Lower lobe of right lung (tissue), 2 donors: ENCODE measurements around the gene CANT1. TPM values are rescaled to one million over a fixed set of nuclear protein-coding genes. Genes with fewer than 3 reads are reported as not detected.

ENCODE experiments used
- ATAC-seq, 2 donors: fragments of 200-7000 bp; cut with Tn5 transposase; one replicate each; pipeline ENCODE4 v1.9.1; 2020 to 2022; ENCODE audit warnings: mild to moderate bottlenecking in 2 of 2, moderate library complexity in 2 of 2
- DNase-seq: peaks from one replicate; pipeline ENCODE4 v3.0.0-alpha.2; 2020
- H3K27ac ChIP-seq: fragments of 200-600 bp; one replicate; pipeline ENCODE4 v1.8.0; 2022
- H3K27me3 ChIP-seq: fragments of 200-600 bp; one replicate; pipeline ENCODE4 v1.8.0; 2022; ENCODE audit warnings: low read depth
- H3K36me3 ChIP-seq: fragments of 200-600 bp; one replicate; pipeline ENCODE4 v1.8.0; 2022; ENCODE audit warnings: mild to moderate bottlenecking
- H3K4me1 ChIP-seq: fragments of 200-600 bp; one replicate; pipeline ENCODE4 v1.8.0; 2022
- H3K4me3 ChIP-seq: fragments of 200-600 bp; one replicate; pipeline ENCODE4 v1.8.0; 2022; ENCODE audit warnings: mild to moderate bottlenecking
- H3K9me3 ChIP-seq: fragments of 200-600 bp; one replicate; pipeline ENCODE4 v1.8.0; 2022
- CTCF ChIP-seq: fragments of 200-600 bp; IDR thresholded peaks from one replicate; pipeline ENCODE4 v1.8.0; 2022; ENCODE audit warnings: antibody characterized with exemption, mild to moderate bottlenecking
- intact Hi-C: fragments of 100-400 bp; cut with DNase I; formaldehyde crosslinking; loops from one replicate; pipeline ENCODE4 v1.11.0; 2022
- total RNA-seq: library from RNA; stranded (reverse); fragmentation: NEBNext Ultra II Directional; extraction: Animal tissue kit (Norgen Biotek cat#: 25700); gene quantifications from one replicate; pipeline ENCODE4 v1.2.1, GENCODE V29; 2021
- donor health status: DM: no; HTN: yes; CAD: no; lungs with severe emphysema.

CANT1 gene
- total RNA-seq, 1 donor from 2014 or later: 54.4 TPM

GRCh38 chr17:78995022-78995760 is 14.4 kb downstream of the CANT1 start:
- H3K4me1 ChIP-seq: peaks cover 13% of the 10 kb centered on the region
- intact Hi-C loops: no loop called here
- H3K27ac ChIP-seq: peak overlapping the region; percentile 60
- H3K36me3 ChIP-seq: peaks cover 95% of the 10 kb centered on the region
- no peaks in the 10 kb centered on the region for H3K9me3 ChIP-seq
- ATAC-seq: no peak
- no peaks in the 10 kb centered on the region for H3K27me3 ChIP-seq
- no peak overlapping the region for H3K4me3 ChIP-seq
- no peak for TF ChIP-seq CTCF
- DNase-seq: no peak

GRCh38 chr17:78993981-78994671 is 15.4 kb downstream of the CANT1 start:
- Histone ChIP-seq H3K27me3 (no peaks in the 10 kb centered on the region), H3K36me3 (peaks cover 91% of the 10 kb centered on the region), H3K4me1 (peaks cover 13% of the 10 kb centered on the region), H3K27ac (no peak overlapping the region), H3K4me3 (no peak overlapping the region), H3K9me3 (no peaks in the 10 kb centered on the region)
- DNase-seq (no peak), ATAC-seq (no peak)
- TF ChIP-seq CTCF: no peak
- intact Hi-C loops: no loop called here

- Histone ChIP-seq H3K27me3 (no peaks in the 10 kb centered on the region), H3K9me3 (no peaks in the 10 kb centered on the region), H3K4me3 (no peak overlapping the region), H3K4me1 (peaks cover 14% of the 10 kb centered on the region), H3K36me3 (peaks cover 84% of the 10 kb centered on the region), H3K27ac (no peak overlapping the region)
- no peak for DNase-seq
- peak; percentile 73 for TF ChIP-seq CTCF
- intact Hi-C loops: no loop called here
- peak; percentile 33 to 46 for ATAC-seq
Observed at GRCh38 chr17:78993241-78993956, 16.2 kb downstream of the CANT1 start.

GRCh38 chr17:78992542-78993212 is 16.9 kb downstream of the CANT1 start:
- no peak for TF ChIP-seq CTCF
- DNase-seq (no peak), ATAC-seq (no peak)
- Histone ChIP-seq H3K36me3 (peaks cover 76% of the 10 kb centered on the region), H3K27me3 (no peaks in the 10 kb centered on the region), H3K9me3 (no peaks in the 10 kb centered on the region), H3K4me3 (no peak overlapping the region), H3K4me1 (peaks cover 21% of the 10 kb centered on the region), H3K27ac (no peak overlapping the region)
- intact Hi-C loops: no loop called here

- no peak for DNase-seq
- H3K9me3 ChIP-seq: no peaks in the 10 kb centered on the region
- no peak for ATAC-seq
- intact Hi-C loops: no loop called here
- peaks cover 28% of the 10 kb centered on the region for H3K4me1 ChIP-seq
- no peak overlapping the region for H3K27ac ChIP-seq
- no peaks in the 10 kb centered on the region for H3K27me3 ChIP-seq
- peaks cover 70% of the 10 kb centered on the region for H3K36me3 ChIP-seq
- no peak for TF ChIP-seq CTCF
- H3K4me3 ChIP-seq: no peak overlapping the region
Observed at GRCh38 chr17:78991906-78992532, 17.5 kb downstream of the CANT1 start.
